ENCODE measurements around the gene WASF2.
"Not testable (repeated sequence)": the region's sequence is repeated elsewhere in the genome, so short reads cannot be mapped to it uniquely, and the experiment has no call there.

The WASF2 gene

DNA sequence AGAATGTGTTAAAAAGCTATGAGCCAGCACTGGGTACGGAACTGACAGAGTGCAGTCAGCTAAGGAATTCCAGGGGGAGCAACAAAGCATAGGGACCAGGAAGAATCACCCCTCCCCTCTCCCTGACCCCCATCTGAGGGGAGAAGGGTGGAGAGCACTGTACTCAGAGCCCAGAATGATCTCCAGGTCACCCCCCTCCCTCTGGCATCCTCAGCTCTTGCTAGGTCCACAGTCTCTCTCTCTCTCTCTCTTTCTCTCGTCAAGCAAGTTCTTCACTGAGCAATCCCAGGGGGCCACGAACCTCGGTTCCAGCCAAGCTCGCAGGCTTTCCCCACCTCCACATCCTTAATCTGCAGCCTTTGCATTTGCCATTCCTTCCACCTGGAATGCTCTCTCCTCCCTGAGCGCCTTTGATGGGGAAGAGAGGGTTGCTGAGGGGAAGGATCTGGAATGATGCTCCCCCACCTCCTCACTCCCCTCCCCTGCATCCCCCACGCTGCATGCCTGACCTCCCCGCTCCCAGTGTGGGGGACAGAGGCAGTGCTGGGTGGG, 6.7 kb upstream of the WASF2 start:
- DNase-seq (ENCODE audit: low read depth, low spot score): no peak

- no peak for DNase-seq (ENCODE audit: low read depth, low spot score)
These were observed 2.8 kb upstream of the WASF2 start for GRCh38 chr1:27492796-27493195.

DNA sequence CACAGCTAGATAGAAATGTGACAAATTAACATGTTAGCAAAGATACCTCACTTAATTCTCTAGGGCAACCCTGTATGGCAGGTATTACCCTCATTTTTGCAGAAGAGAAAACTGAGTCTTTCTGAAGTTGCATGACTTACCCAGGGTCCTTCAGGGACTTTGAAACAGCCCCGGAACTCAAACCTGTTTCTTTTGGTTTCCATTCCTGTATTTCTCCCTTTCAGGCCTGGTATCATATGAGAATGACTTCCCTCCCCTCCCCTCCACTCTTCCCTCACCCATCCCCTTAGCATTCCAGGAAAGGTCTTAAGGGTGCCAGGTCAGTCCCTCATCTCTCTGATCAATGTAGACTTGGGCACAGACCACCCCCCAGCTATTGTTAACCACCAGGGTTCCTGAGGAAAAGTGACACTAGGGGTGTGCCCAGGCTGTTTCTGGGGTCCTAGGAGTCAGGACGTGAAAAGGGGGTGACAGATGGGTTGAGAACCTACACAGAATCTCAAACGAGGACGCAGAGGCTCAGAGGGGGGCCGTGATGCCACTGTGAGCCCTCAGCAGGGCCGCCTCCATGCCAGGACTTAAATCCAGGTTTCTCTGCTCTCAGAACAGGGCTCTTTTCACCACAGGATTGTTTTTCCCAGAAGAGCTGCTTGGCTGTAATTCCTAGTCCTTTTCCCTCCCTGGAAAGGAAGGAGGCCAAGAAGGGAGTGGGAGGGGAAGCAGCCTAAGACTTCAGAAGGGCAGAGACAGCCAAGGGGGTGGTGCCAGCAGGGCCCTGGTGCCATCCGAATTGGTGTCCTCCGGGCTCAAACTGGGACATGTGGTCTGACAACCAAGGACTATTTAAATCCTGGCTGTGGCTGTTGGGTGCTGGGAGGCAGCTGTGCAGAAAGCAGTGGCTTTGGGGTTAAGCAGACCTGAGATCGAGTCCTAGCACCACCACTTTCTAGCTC, 2.1 kb upstream of the WASF2 start:
- DNase-seq (ENCODE audit: low read depth, low spot score): no peak

GRCh38 chr1:27489501-27489972, 430 bp downstream of the WASF2 start:
- DNase-seq (ENCODE audit: low read depth, low spot score): no peak

DNA sequence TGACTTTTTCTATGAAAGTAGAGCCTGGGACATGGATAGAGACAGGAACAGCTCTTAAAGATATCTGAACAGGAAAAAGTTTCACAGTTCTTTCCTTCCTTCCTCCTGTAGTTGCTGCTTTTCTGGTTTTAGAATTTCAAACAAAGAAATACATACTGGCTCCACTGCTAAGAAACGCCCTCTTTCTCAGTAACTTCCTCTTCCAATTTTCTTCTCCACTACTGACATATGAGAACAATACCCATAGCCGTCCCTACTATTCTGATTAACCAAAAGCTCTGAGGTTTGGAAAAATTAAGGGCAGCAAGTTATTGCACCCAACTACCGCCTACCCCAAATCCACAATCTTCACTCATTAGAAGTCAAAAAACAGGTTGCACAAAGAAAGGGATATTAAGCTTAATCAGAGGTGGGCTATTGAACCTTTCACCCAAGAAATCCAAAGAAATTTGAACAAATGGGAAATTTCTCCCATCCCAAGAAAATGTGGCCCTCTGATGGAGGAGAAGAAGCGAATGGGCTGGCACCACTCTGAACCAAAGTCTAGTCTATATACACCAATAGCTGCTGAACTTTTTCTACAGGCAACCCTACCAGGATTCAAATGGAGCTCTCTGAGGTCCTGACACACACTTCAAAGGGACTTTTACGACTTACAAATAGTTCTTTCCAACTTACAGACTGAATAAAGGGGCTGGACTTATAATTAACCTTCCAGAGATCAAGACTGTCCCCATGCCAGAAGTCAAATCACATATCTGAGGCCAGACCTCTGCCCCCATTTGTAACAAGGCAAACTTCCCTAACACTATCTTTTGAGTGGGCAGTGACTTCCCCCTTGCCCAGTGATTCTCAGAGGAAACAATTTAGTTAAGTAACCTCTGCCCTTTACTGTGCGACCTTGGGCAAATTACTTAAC, 1.7 kb downstream of the WASF2 start:
- no peak for DNase-seq (ENCODE audit: low read depth, low spot score)

DNA sequence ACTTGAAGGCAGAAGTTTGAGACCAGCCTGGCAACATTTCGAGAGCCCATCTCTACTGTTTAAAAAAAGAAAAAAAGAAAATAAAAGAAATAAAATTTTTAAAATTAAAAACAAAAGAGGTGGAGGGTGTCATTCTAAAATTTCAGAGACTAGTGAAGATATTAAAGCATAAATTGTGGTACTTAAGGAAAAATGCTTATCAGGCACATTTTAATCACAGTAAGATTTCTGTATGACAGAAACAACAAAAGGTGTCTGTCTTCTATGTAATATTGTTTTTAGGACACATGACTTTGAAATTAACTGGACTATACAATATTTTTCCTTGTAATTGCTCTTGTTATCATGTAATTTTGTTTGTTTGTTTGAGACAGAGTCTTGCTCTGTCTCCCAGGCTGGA, 4.6 kb downstream of the WASF2 start:
- no peak for DNase-seq (ENCODE audit: low read depth, low spot score)

GRCh38 chr1:27483659-27484058, 6.3 kb downstream of the WASF2 start:
- no peak for DNase-seq (ENCODE audit: low read depth, low spot score)

- DNase-seq (ENCODE audit: low read depth, low spot score): no peak
These were observed 7.9 kb downstream of the WASF2 start for GRCh38 chr1:27481994-27482620.

- no peak for DNase-seq (ENCODE audit: low read depth, low spot score)
These were observed 11.9 kb downstream of the WASF2 start for GRCh38 chr1:27478098-27478497.

DNA sequence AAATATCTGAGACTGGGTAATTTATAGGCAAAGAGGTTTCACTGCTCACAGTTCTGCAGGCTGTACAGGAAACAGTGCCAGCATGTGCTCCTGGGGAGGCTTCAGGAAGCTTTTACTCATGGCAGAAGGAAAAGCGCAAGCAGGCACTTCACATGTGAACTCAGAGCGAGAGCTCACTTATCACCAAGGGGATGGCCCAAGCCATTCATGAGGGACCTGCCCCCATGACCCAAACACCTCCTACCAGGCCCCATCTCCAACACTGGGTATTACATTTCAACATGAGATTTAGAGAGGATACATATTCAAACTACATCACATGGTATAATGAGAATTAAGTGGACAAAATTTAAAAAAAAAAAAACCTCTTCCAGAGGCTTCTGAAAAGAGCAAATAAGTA, 13.7 kb downstream of the WASF2 start:
- no peak for DNase-seq (ENCODE audit: low read depth, low spot score)

DNA sequence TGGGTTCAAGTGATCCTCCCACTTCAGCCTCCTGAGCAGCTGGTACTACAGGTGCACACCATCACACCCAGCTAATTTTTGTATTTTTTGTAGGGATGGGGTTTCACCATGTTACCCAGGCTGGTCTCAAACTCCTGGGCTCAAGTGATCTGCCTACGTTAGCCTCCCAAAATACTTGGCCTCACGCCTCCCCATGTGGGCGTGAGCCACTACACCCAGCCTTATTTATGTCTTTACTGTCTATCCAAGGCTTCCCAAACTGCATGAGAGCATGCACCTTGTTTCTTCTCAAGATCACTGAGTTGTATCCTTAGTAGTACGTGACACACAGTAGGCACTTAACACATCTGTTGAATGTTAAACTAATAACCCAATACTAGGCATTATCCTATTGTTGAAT, 14.2 kb downstream of the WASF2 start:
- no peak for DNase-seq (ENCODE audit: low read depth, low spot score)

DNA sequence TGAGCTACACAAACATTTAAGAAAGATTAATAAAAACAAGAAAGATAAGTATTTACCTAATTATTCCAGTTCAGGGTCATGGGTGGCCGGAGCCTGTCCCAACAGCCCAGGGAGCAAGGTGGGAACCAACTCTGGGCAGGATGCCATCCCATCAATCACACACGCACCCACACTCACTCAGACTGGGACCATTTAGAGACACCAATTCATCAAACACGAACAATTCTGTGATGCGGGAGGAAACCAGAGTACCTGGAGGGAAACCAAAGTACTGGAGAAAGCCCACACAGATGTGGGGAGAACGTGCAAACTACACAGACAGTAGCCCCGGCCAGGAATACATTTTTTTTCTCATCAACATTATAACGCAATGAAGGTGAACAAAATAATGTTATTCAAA, 16.2 kb downstream of the WASF2 start:
- DNase-seq (ENCODE audit: low read depth, low spot score): no peak

- not testable (repeated sequence) for DNase-seq (ENCODE audit: low read depth, low spot score)
These were observed 17.9 kb downstream of the WASF2 start for GRCh38 chr1:27472098-27472497.

DNA sequence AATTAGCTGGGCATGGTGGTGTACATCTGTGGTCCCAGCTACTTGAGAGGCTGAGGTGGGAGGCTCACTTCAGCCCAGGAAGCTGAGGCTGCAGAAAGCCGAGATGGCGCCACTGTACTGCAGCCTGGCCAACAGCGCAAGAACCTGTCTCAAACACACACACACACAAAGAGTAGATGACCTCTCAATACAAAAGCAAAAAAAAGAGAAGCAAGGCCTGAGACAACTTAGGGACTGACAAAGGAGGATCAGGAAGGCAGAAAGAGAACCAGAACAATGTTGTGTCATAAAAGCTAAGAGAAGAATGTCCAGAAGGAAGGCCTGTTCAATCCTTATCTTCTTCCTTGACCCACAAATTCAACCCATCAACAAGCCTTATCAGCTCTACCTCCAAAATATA, 18.5 kb downstream of the WASF2 start:
- no peak for DNase-seq (ENCODE audit: low read depth, low spot score)

DNA sequence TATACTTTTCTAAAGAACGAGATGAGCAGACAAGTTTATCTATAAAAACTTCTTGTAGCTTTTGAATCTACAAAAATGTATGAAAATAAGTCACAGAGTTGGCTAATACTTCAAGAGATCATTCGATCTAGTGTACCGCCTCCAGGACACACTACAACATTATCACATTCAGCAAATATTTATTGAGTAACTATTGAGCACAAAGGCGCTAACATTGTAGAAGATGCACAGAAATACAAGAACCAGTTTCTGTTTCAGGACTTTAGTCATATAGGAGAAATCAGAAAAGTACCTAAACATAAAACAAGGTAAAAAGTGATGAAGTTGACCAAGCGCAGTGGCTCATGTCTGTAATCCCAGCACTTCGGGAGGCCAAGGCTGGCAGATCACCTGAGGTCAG, 20.6 kb downstream of the WASF2 start:
- DNase-seq (ENCODE audit: low read depth, low spot score): no peak

- DNase-seq (ENCODE audit: low read depth, low spot score): not testable (repeated sequence)
These were observed 21.6 kb downstream of the WASF2 start for GRCh38 chr1:27468378-27468777.

DNA sequence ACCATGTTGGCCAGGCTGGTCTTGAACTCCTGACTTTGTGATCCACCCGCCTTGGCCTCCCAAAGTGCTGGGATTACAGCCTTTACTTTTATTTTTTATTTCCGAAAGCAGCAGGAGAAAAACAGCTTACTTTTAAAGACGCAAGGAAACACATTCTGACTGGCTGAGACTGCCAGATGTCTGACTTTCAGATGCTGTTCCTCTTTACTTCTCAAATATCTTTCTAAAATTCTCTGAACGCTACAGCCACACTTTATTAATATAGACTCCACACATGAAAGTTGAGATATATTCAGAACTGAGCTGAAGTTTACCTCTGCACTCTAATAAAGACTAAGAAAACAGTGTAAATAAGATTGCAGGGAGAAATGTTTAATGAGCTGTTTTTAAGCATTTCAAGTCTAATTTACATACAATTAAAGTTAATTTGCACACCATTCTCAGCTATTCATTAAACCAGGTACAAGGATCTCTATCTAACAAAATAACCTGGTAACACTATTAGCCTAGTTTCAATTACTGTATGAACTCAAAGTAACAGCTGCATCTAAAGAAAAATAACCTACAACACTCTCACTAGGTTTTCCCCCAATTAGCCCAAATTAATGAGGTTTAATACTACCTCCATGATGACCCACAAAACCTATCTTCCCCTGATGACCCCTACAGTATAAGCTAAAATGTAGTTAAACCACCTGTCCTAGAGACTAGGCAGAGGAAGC, 24.9 kb downstream of the WASF2 start:
- no peak for DNase-seq (ENCODE audit: low read depth, low spot score)

GRCh38 chr1:27463916-27464315, 26.1 kb downstream of the WASF2 start:
- not testable (repeated sequence) for DNase-seq (ENCODE audit: low read depth, low spot score)

- not testable (repeated sequence) for DNase-seq (ENCODE audit: low read depth, low spot score)
These were observed 31.4 kb downstream of the WASF2 start for GRCh38 chr1:27458521-27458920.

GRCh38 chr1:27455139-27455811, 34.7 kb downstream of the WASF2 start:
- DNase-seq (ENCODE audit: low read depth, low spot score): no peak
